Panc1 (cell line): ENCODE measurements around the gene MTSS2. TPM values are rescaled to one million over a fixed set of nuclear protein-coding genes. Genes with fewer than 3 reads are reported as not detected.
"Not testable (repeated sequence)": the region's sequence is repeated elsewhere in the genome, so short reads cannot be mapped to it uniquely, and the experiment has no call there.

ENCODE experiments used
- ATAC-seq: fragments of 200-7000 bp; cut with Tn5 transposase; 2 replicates; pipeline ENCODE4 v1.9.1; 2020; ENCODE audit warnings: mild to moderate bottlenecking, moderate library complexity
- BruUV-seq: library from RNA; stranded (reverse); fragments of 400-500 nt; replicated peaks from 2 replicates; lab custom pipeline; 2021; lab: Mats Ljungman, UMichigan
- CTCF ChIA-PET: fragments of 300-600 bp; sonication (Branson Sonifier 250); formaldehyde crosslinking; loops from one replicate; lab custom pipeline; 2022; ENCODE audit warnings: antibody characterized with exemption; lab: Charles Lee
- POLR2A ChIA-PET: fragments of 300-600 bp; sonication (Branson Sonifier 250); formaldehyde crosslinking; loops from one replicate; lab custom pipeline; 2022; ENCODE audit warnings: antibody characterized with exemption; lab: Charles Lee
- DNase-seq: peaks from one replicate; pipeline ENCODE4 v3.0.0-alpha.2; 2010; ENCODE audit warnings: low read depth, low spot score
- H3K27ac ChIP-seq: 2 replicates; pipeline ENCODE4 v1.5.1; 2011; ENCODE audit warnings: mild to moderate bottlenecking, low read length, inconsistent platforms
- H3K27me3 ChIP-seq: fragments of 200-500 bp; sonication (Bioruptor generic); 2 replicates; pipeline ENCODE4 v1.6.0; 2014; ENCODE audit warnings: low read length, inconsistent platforms; ENCODE audit not compliant: control insufficient read depth, insufficient read depth
- H3K36me3 ChIP-seq: fragments of 200-500 bp; sonication (Bioruptor generic); 2 replicates; pipeline ENCODE4 v1.5.1; 2014; ENCODE audit warnings: inconsistent platforms, mild to moderate bottlenecking, low read length, moderate library complexity; ENCODE audit not compliant: control insufficient read depth, insufficient read depth
- H3K4me1 ChIP-seq: 2 replicates; pipeline ENCODE4 v1.5.1; 2011; ENCODE audit warnings: inconsistent platforms, mild to moderate bottlenecking, low read length, moderate library complexity; ENCODE audit not compliant: control insufficient read depth, insufficient read depth
- H3K4me3 ChIP-seq, 2 experiments: 2 replicates each; pipeline ENCODE4 v1.5.1; 2011 to 2012; ENCODE audit warnings: low read depth in 2 of 2, low read length in 2 of 2, mild to moderate bottlenecking in 2 of 2, inconsistent platforms in 1 of 2, moderate library complexity in 1 of 2
- H3K9me3 ChIP-seq: fragments of 200-500 bp; sonication (Bioruptor generic); 2 replicates; pipeline ENCODE4 v1.5.1; 2014; ENCODE audit warnings: low read depth, mild to moderate bottlenecking, inconsistent platforms, low read length, moderate library complexity; ENCODE audit not compliant: control insufficient read depth, insufficient read depth
- POLR2AphosphoS5 ChIP-seq: IDR thresholded peaks from 2 replicates; pipeline ENCODE4 v1.6.1; 2012; ENCODE audit warnings: mild to moderate bottlenecking, low read depth, low read length, moderate library complexity
- REST ChIP-seq, 2 experiments: IDR thresholded peaks; 2 replicates each; pipeline ENCODE4 v1.6.1; 2011 to 2012; ENCODE audit warnings: low read depth in 2 of 2, control low read depth in 1 of 2, low read length in 1 of 2, mild to moderate bottlenecking in 1 of 2, moderate library complexity in 1 of 2; ENCODE audit not compliant: insufficient read depth in 1 of 2
- SIN3A ChIP-seq: IDR thresholded peaks from 2 replicates; pipeline ENCODE4 v1.6.1; 2012; ENCODE audit warnings: low read depth, mild to moderate bottlenecking, low read length, moderate library complexity, borderline replicate concordance; ENCODE audit not compliant: insufficient read depth
- TCF7L2 ChIP-seq: IDR thresholded peaks from 2 replicates; pipeline ENCODE4 v1.6.1; 2011; ENCODE audit warnings: mild to moderate bottlenecking, low read depth, low read length, inconsistent platforms
- in situ Hi-C: cut with HindIII; loops from 2 replicates; pipeline ENCODE4 v1.10.0; 2016; ENCODE audit warnings: low sequenced_read_pairs, low pct_unique_long_range_greater_than_20kb
- intact Hi-C: fragments of 100-400 bp; cut with micrococcal nuclease; formaldehyde crosslinking; loops from one replicate; pipeline ENCODE4 v1.10.0; 2022; ENCODE audit not compliant: unreplicated experiment
- total RNA-seq: library from RNA; stranded (reverse); gene quantifications from one replicate; pipeline ENCODE4 v1.2.1, GENCODE V29; 2021; ENCODE audit not compliant: unreplicated experiment
- TF ChIP-seq, protein P1 (sequence below): fragments of 450-650 bp; IDR thresholded peaks from 2 replicates; pipeline ENCODE4 v1.5.1; 2017; ENCODE audit warnings: mild to moderate bottlenecking

MTSS2 gene
- total RNA-seq, 1 experiment from 2014 or later, result 55.7 TPM

- Histone ChIP-seq H3K27ac (no peak overlapping the region), H3K27me3 (no peaks in the 10 kb centered on the region), H3K36me3 (0 out of 2 replicates have a peak, but pooled peaks cover 2% of the 10 kb centered on the region), H3K4me1 (no peaks in the 10 kb centered on the region), H3K4me3 (no peak overlapping the region), H3K9me3 (no peaks in the 10 kb centered on the region)
- intact Hi-C loops (no loop called here), in situ Hi-C loops (no loop called here)
- CTCF ChIA-PET, result no interaction called here
- ATAC-seq, result 0 out of 2 replicates have a peak, but pooled peaks have one; percentile 37
- TF ChIP-seq REST (IDR thresholded peaks at IDR 0.05; ENCODE audit: insufficient read depth in 1 of 2, low read depth in 2 of 2, low read length in 1 of 2), result no peak
- TF ChIP-seq, protein P1, sequence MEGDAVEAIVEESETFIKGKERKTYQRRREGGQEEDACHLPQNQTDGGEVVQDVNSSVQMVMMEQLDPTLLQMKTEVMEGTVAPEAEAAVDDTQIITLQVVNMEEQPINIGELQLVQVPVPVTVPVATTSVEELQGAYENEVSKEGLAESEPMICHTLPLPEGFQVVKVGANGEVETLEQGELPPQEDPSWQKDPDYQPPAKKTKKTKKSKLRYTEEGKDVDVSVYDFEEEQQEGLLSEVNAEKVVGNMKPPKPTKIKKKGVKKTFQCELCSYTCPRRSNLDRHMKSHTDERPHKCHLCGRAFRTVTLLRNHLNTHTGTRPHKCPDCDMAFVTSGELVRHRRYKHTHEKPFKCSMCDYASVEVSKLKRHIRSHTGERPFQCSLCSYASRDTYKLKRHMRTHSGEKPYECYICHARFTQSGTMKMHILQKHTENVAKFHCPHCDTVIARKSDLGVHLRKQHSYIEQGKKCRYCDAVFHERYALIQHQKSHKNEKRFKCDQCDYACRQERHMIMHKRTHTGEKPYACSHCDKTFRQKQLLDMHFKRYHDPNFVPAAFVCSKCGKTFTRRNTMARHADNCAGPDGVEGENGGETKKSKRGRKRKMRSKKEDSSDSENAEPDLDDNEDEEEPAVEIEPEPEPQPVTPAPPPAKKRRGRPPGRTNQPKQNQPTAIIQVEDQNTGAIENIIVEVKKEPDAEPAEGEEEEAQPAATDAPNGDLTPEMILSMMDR, result no peak
- no peak for TF ChIP-seq TCF7L2
- TF ChIP-seq SIN3A, result no peak
- no peak for TF ChIP-seq POLR2AphosphoS5
- BruUV-seq, result no TSS peak
- POLR2A ChIA-PET, result no interaction called here
- DNase-seq, result no peak
Observed at GRCh38 chr16:70675851-70676513, 9.9 kb downstream of the MTSS2 start.

GRCh38 chr16:70674221-70675014 is 11.4 kb downstream of the MTSS2 start:
- Histone ChIP-seq H3K9me3 (no peaks in the 10 kb centered on the region), H3K4me3 (no peak overlapping the region), H3K4me1 (no peaks in the 10 kb centered on the region), H3K27ac (no peak overlapping the region), H3K27me3 (no peaks in the 10 kb centered on the region), H3K36me3 (0 out of 2 replicates have a peak, but pooled peaks cover 2% of the 10 kb centered on the region)
- BruUV-seq, result no TSS peak
- no peak for TF ChIP-seq SIN3A
- no peak for TF ChIP-seq TCF7L2
- in situ Hi-C loops (no loop called here), intact Hi-C loops (no loop called here)
- ATAC-seq (no peak), DNase-seq (no peak)
- ChIA-PET CTCF (no interaction called here), POLR2A (no interaction called here)

DNA sequence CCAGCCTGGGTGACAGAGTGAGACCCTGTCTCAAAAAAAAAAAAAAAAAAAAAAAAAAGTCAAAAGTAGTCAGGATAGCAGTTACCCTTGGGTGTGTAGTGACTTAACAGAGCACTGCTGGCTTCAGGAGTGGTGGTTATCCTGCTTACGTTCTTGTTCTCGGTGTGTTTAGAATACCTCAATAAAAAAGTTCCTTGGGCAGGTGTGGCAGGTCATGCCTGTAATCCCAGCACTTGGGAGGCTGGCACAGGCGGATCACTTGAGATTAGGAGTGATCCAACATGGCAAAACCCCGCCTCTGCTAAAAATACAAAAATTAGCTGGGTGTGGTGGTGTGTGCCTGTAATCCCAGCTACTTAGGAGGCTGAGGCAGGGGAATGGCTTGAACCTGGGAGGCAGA is 14.9 kb downstream of the MTSS2 start:
- H3K9me3 ChIP-seq, H3K4me1 ChIP-seq, BruUV-seq, DNase-seq, in situ Hi-C loops, H3K27ac ChIP-seq, H3K36me3 ChIP-seq, H3K27me3 ChIP-seq, intact Hi-C loops, POLR2A ChIA-PET, ATAC-seq, H3K4me3 ChIP-seq, CTCF ChIA-PET: not testable (repeated sequence)
